GOT3 (cell line): ENCODE measurements around the gene PTGES3.
"Not testable (repeated sequence)": the region's sequence is repeated elsewhere in the genome, so short reads cannot be mapped to it uniquely, and the experiment has no call there.

Source experiments
- DNase-seq: peaks from one replicate; lab custom pipeline; 2025; ENCODE audit warnings: mixed read lengths; lab: John Stamatoyannopoulos, UW

PTGES3 gene

DNA sequence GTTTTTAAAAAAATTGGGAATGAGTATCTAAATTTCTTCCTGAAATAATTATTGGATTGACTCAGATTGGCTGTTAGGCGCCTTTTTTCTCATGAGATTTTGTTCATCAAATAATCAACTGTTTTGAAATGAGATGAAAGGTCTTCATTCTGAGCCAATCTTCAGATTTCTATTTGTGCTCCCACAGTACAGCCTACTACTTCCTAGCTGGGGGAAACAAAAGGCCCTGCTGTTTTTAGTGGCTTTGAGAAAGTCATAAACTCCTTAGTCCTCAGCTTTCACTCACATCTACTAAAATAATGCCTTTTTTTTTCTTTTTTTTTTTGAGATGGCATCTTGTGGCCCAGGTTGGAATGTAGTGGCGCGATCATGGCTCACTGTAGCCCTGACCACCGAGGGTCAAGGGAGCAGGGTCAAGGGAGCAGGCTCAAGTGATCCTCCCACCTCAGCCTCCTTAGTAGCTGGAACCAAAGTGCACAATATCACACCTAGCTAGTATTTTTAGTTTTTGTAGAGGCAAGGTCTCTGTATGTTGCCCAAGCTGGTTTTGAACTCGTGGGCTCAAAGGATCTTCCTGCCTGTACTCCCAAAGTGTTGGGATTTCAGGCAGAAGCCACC is 21.8 kb upstream of the PTGES3 start:
- DNase-seq, result no peak

DNA sequence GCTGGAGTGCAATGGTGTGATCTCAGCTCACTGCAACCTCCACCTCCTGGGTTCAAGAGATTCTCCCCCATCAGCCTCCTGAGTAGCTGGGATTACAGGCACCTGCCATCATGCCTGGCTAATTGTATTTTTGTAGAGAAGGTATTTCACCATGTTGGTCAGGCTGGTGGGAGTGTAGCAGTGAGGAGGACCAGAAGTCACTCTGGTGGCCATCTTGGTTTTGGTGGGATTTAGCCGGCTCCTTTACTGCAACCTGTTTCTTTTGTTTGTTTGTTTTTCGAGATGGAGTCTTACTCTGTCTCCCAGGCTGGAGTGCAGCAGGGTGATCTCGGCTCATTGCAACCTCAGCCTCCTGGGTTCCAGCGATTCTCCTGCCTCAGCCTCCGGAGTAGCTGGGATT is 16.4 kb upstream of the PTGES3 start:
- not testable (repeated sequence) for DNase-seq

DNA sequence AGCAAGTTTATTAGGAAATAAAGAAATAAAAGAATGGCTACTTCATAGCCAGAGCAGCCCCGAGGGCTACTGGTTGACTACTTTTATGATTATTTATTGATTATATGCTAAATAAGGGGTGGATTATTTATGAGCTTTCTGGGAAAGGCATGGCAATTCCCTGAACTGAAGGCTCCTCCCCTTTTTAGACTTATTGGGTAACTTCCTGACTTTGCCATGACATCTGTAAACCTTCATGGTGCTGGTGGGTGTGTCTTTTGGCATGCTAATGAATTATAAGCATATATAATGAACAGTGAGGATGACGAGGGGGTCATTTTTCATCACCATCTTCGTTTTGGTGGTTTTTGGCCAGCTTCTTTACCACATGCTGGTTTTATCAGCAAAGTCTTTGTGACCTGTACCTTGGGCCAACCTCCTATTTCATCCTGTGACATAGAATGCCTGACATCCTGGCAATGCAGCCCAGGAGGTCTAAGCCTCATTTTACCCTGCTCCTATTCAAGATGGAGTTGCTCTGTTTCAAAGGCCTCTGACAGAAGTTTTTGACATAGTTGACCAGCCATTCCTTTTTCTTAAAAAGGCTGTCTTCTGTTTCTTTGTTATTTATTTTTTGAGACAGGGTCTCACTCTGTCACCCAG is 11.1 kb upstream of the PTGES3 start:
- no peak for DNase-seq

DNA sequence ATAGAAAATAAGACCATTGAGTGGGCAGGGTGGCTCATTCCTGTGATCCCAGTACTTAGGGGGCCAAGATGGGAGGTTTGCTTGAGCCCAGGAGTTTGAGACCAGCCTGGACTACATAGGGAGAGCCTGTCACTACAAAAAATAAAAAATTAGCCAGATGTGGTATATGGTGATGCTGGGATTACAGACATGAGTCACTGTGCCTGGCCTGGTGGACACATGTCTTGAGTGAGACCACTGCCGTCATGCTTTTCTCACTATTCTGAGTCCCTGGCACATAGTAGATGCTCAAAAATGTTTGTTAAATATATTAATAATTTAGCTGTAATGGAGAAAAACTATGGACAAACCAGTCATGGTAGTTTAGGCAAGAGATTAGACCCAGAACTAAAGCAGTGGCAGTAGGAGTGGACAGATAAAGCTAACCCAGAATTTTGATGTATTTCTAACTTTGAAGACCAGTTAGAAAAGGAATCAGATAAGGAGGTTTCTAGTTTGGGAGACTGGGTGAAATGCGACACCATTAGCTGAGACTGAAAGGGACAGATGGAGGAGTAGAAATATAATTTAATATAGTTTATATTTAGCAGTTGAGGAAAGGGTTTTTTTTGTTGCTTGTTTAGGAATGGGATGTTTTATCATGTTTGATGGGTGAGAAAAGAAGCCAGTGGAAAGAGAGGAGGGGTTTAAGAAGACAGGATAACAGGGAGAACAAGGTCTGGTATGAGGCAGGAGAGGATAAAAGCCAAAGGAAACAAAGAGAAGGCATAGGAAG is 7.4 kb upstream of the PTGES3 start:
- DNase-seq, result no peak

DNA sequence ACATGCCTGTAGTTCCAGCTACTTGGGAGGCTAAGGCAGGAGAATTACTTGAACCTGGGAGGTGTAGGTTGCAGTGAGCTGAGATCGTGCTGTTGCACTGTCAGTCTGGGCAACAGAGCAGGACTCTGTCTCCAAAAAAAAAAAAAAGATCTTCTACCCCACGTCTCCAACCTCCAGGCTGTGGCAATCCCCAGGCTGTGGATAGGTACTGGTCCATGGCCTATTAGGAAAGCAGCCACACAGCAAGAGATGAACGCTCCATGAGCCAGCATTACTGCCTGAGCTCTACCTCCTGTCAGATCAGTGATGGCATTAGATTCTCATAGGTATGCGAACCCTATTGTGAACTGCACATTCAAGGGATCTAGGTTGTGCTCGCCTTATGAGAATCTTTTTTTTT is 6.1 kb upstream of the PTGES3 start:
- no peak for DNase-seq

DNA sequence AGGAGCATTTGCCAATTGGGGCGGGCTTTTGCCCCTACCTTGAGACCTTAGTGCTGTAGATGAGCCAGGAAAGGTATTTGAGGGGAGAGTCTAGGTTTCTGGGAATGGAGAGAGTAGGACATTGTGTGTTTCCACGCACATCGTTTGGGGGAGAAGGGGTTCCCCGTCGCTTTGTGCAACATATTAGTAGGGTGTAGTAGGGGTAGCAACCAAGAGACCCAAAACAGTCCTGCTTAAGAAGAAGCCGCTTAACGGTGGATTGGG is 694 bp upstream of the PTGES3 start:
- no peak for DNase-seq

DNA sequence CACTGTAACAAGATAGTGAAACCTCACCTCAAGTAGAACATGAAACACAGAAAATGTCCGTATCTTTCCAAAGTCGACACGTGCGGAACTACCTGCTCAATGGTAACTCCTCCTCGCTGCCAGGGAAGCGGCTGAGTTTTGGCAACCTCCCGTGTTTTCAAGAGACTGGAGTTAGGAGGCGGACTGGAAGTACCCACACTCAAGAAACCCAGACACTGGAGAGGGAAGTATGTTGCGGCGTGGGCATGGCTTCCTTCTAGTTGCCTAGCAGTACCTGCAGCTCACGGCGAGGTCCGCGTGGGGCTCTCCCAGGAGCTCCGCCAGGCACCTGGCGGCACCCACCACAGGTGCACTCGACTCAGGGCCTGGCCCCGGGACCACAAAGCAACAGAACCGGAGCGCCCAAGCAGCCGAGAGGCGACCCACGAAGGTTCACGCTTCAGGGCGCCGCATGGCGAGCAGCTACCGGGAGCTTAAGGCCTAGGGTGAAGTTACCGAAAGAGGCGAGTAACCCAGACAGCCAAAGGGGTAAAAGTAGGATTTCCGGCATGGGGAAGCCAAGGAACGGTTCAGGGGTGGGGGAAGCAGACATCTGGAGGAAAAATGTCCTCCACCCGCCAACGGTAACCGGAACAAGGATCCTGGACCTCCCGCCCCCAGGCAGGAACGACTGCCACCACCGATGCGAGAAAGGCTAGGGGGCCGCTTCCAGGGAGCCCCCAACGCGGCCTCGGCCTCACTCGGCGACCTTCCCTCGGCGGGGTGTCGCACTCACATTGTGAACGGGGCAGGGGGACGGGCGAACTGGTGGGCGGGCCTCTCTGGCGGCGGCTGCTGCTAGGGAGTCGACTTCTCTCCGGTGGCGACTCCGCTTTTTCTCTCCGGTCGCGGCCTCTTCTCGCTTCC is 608 bp downstream of the PTGES3 start:
- DNase-seq, result no peak

DNA sequence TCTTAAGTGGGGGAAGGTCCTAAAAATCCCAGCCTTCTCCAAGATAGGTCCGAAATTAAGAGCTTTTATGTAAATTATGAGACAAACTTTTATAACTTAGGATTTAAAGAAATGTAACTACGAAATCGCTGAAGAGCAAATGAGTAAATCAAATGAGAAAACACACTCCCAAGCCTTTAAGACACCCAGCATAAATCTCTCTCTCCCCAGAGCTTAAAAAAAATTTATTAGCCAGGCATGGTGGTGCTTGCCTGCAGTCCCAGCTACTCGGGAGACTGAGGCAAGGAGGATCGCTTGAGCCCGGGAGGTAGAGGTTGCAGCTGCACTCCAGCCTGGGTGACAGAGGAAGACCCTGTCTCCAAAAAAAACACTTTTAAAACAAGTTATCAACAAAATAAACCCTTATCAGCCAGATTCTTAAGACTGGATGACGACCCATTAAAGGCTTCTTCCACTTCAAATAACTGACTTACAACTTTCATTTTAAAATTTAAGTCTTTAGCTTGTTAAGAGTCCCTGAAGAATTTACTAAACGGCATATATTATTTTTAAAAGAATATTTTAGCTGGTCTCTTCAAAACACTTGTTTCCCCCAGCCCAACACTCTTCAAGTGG is 3.2 kb downstream of the PTGES3 start:
- no peak for DNase-seq

DNA sequence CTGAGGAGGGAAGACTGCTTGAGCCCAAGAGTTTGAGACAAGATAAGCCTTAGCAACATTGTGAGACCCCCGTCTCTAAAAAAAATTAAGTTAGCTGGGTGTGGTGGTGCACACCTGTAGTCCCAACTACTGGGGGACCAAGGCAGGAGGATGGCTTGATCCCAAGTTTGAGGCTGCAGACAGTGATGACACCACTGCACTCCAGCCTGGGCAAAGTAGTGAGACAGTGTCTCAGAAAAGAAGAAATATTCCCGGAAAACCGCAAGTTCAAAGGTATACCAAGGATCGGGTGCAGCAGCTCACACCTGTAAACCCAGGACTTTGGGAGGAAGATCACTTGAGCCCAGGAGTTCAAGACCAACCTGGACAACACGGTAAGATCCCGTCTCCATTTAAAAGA is 5.8 kb downstream of the PTGES3 start:
- no peak for DNase-seq

DNA sequence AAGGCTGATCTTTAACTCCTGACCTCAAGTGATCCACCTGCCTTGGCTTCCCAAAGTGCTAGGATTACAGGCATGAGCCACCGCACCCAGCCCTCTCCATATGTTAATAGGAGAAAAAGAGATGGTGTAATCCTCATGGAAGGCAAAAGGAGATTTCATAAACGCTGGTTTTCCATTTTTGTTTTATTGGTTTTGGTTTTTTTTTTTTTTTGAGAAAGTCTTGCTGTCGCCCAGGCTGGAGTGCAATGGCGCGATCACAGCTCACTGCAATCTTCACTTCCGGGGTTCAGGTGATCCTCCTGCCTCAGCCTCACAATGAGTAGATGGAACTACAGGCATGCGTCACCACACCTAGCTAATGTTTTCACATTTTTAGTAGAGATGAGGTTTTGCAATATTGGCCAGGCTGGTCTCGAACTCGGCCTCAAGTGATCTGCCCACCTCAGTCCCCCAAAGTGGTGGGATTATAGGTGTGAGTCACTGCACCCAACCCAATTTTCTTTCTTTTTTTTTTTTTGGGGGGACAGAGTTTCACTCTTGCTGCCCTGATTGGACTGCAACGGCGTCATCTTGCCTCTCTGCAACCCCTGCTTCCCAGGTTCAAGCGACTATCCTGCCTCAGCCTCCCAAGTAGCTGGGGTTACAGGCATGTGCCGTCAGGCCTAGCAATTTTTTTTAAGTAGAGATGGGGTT is 8.1 kb downstream of the PTGES3 start:
- no peak for DNase-seq

DNA sequence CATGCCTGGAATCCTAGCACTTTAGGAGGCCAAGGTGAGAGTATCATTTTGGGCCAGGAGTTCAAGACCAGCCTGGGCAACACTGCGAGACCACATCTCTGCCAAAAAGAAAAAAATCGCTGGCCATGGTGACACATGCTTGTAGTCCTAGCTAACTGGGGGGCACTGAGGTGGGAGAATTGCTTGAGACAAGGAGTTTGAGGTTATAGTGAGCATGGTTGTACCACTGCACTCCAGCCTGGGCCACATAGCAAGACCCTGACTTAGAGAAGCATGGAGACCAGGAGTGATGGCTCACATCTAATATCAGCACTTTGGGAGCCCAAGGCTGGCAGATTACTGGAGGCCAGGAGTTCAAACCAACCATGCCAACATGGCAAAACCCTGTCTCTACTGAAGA is 9.2 kb downstream of the PTGES3 start:
- no peak for DNase-seq

DNA sequence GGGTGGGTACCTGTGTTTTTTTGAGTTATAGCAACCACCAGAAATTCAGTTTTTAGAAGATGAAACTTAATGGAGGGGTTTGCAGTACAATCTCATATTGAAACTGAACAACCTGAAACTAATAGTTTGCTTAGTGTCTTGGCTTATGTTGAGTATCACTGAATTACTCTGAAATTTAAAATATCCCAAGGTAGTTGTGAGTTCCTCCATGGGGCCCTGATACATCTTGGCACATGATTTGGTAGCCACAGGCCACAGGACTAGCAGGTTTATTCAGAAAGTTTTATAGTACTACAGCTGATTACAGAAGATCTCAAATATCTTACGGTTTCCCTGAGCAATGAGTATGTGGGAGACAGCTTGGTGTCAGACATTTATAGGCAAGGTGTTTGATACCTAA is 10.4 kb downstream of the PTGES3 start:
- no peak for DNase-seq

DNA sequence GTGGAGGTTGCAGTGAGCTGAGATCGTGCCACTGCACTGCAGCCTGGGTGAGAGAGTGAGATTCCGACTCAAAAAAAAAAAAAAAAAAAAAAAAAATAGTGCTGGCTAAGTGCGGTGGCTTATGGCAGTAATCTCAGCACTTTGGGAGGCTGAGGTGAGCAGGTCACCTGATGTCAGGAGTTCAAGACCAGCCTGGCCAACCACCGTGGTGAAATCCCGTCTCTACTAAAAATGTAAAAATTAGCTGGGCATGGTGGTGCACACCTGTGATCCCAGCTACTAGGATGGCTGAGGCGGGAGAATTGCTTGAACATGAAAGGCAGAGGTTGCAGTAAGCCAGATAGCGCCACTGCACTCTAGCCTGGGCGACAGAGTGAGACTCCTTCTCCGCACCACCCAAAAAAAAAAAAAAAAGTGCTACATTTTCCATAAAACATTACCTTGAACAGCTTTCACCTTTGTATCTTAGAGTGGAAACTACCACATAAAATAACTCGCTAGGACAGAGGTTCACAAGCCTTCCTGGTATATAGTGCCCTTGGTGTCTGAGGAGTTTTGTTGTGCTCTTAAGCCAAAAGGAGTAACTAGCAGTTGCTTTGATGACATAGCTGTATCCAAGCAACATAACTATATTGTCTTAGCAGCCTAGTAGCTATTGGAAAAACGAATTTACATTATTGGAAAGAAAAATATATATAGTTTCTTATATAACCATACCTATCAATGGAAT is 11.1 kb downstream of the PTGES3 start:
- DNase-seq, result no peak

DNA sequence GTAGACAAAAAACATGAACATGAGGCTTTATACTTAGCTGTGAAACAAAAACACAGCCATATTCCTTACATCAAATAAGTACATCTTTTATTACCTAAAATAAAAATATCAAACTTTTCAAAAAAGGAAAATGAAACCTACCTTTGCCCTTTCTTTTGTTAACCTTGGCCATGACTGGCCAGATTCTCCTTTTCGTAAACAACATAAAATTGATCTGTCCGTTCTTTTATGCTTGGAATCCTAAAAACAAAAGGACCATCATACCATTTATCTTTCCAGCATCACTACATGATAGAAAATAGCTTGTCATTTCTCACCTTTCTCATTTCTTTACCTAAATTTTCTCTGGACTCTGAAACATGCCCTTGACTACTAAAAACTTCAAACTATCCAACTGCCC is 16.5 kb downstream of the PTGES3 start:
- DNase-seq, result no peak

DNA sequence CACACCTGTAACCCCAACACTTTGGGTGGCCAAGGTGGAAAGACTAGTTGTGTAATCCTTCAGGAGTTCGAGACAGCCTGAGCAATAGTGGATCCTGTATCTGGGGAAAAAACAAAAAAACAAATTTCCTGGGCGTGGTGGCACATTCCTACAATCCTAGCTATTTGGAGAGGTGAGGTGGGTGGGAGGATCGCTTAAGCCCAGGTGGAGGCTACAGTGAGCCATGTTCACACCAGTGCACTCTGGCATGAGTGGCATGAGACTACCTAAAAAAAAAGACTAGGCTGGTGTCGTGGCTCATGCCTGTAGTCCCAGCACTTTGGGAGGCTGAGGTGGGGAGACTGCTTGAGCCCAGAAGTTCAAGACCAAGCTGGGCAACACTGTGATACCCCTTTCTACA is 17.2 kb downstream of the PTGES3 start:
- DNase-seq, result no peak

DNA sequence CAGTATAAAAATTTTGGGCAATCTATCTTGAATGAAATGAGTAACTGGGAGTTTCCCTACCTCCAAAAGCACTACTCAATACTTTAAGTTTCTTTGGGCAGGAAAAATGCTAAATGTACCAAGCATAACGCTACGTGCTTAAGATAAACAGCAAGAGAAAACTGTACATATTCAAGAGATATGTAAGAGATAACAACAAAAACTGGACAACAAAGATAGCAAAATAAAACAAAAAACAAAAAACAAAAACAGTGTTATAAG is 20.0 kb downstream of the PTGES3 start:
- no peak for DNase-seq

DNA sequence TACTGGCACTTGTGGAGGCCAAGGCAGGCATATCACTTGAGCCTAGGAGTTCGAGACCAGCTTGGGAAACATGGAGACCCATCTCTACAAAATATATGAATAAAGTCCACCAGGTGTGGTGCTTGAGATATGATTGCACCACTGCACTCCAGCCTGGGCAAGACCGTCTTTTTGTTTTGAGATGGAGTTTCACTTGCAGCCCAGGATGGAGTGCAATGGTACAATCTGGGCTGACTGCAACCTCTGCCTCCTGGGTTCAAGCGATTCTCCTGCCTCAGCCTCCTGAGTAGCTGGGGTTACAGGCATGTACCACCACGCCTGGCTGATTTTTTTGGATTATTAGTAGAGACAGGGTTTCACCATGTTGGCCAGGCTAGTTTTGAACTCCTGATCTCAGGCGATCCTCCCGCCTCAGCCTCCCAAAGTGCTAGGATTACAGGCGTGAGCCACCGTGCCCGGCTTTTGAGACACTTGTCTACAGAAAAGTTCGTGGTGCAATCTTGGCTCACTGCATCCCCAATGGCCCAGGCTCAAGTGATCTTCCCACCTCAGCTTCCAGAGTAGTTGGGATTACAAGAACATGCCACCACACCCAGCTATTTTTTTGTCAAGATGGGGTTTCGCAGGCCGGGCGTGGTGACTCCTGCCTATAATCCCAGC is 26.0 kb downstream of the PTGES3 start:
- no peak for DNase-seq

DNA sequence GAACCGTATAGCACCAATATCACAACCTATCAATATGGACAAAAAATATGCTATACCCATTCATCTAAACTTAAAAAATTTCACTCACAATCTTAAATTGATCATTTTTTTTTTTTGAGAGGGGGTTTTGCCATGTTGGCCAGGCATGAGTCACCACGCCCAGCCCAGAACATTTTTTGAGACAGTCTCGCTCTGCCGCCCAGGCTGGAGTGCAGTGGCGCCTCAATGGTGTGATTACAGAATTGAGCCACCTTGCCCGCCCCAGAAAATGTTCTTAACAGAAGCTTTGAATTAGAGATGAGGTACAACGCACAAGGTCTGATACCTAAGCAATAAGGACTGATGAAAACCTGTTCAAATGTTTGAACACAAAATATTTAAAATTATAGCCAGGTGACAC is 26.5 kb downstream of the PTGES3 start:
- DNase-seq, result no peak

DNA sequence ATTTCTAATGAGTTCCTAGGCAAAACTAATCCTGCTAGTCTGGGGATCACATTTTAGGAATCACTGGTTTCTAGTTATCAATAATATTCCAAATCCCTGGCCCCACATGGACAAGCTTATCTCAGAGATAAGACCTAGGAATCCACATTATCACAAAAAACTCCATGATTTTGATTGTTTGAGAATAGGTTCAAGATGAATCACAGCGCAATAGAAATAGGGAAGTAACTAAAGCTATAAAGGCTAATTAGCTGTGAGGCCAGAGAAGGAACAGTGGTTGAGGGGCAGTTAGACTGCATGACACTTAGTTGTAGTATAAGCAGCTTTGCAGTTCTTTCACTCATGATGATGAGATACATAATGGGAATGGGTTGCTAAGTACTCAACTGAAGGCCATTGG is 29.2 kb downstream of the PTGES3 start:
- DNase-seq, result no peak
